Kidney tubule cell (primary cell): ENCODE data around the gene MLXIPL.
"Not testable (repeated sequence)": the region's sequence is repeated elsewhere in the genome, so short reads cannot be mapped to it uniquely, and the experiment has no call there.

Experiments used
- DNase-seq: peaks from one replicate; pipeline ENCODE4 v3.0.0-alpha.2; 2018; ENCODE audit warnings: low spot score

The MLXIPL gene

DNA sequence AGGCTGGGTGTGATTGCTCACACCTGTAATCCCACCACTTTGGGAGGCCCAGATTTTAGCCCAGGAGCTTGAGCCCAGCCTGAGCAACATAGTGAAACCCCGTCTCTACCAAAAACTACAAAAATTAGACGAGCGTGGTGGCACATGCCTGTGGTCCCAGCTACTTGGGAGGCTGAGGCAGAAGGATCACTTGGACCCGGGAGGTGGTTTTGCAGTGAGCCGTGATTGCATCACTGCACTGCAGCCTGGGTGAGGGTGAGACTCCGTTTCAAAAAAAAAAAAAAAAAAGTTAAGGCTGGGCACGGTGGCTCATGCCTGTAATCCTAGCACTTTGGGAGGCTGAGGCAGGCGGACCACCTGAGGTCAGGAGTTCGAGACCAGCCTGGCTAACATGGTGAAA lies 43.3 kb downstream of the MLXIPL start:
- not testable (repeated sequence) for DNase-seq

- peak; percentile 98 for DNase-seq
Measured at GRCh38 chr7:73578342-73579128, 45.8 kb downstream of the MLXIPL start, which contains the start of gene TBL2. TSS of gene TBL2 (minus strand) at chr7:73578579. CDS start at chr7:73578549, 30 bp downstream.

DNA sequence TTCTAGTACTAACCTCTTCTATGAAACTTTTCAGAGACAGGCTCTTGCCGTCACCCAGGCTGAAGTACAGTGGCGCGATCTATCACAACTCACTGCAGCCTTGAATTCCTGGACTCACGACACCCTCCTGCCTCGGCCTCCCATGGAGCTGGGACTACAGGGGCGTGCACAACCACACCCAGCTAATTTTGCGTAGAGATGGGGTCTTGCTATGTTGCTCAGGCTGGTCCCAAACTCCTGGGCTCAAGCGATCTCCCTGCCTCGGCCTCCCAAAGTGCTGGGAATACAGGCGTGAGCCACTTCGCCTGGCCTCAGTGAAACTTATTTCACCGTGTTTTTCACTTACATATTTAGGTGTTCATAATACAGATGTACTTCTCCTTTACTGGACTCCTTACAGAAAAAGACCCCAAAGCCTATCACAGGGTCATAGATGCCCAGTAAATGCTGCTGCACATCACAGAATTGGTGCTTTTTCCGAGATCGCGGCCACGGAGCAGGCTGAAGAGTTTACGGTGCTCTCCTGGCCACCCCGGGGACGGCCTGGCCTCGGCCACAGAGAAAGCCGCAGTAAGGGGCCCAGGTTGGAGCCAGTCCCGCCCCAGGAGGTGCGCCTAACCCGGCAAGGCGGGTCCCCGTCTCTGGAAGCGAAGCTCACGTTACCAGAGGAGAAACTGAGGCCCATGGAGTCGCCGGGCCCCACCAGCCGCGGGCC lies 46.5 kb downstream of the MLXIPL start:
- peak; percentile 26 for DNase-seq

DNA sequence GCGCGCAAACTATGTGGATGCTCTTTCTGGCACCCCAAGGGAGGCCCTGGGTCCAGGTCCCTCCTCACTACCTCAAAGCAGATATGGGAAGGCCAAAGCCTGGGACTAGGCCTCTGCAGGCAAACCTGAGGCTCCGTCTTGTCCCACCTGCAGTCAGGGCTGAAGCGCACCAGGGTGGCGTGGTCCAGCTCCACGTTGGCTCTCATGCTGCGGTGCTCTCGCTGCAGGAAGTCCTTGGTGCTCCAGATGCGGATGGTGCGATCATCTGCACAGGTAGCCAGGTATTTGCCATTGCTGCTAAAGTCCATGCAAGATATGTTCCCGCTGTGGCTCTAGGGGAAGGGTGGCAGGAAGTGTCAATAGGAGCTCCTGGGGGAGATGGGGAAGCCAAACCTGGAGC lies 50.5 kb downstream of the MLXIPL start:
- DNase-seq = no peak

DNA sequence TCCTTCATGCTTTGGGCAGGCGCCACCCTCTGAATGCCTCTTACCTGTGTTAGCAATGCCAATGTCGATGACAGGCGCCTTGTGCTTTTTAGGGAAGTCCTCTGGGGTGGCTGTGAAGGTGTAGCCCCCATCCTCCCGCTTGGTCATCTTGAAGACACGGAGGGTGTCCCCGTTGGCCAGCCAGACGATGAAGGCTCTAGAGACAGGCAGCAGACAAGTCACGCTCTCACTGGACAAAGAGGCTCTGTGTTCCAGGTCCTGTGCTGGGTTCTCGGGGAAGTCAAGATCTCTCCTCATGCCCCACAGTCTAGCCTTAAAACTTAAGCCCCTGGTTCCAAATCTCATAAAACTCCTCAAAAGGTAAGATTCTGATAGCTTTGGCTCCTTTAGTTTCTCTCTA lies 51.0 kb downstream of the MLXIPL start:
- DNase-seq = no peak

DNA sequence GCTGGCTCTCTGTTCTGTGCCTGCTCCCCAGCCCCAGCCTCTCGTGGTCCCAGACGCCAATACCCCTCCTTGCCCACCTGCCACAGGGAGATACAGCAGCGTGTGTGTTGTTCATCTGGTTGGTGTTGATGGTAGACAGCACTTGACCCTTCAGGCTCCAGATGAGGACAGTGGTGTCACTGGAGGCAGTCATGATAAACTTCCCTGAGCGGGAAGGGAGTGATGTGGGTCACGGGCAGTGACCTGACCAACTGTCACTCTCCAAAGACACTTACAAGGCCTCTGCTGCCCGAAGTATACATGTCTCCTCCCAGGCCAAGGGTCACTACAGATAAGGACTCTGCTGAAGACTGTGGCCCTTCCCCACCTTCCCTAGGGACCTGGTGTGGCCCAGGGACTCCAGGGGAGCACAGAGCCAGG lies 51.5 kb downstream of the MLXIPL start:
- DNase-seq = no peak

DNA sequence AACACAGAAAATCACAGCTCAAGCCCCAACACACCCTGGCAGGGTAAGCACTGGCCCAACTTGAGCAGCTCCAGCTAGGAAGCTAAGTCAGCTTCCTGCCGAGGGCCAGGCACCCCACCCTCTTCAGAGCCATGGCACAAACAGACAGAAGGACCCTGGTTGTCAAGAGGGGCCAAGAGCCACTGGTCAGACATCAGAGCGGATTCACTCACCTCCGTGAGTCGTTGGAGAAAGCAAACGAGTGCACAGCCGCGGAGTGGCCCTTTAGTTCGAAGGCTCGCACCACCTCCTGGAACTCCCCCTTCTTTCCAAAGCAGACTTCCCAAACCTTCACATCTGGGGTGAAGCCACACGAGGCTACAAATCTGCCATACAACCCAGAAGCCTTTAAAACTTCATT lies 53.3 kb downstream of the MLXIPL start:
- no peak for DNase-seq

DNA sequence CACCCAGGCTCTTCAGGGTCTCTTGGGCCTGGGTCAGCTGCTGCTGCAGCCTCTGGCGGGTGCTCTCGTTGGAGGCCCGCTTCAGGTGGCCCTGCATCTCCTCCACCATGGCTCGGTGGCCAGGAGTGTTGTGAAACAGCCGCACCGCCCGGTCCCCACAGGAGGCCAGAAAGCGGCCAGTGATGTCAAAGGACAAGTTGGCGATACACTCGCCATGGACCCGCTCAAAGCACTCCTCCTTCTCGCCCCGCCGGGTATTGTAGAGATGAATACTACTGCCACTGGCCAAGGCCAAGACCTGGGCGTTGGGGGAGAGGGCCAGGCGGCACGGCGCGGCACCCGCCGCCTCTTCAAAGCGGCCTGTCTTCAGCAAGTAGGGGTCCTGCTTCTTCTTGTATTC lies 53.8 kb downstream of the MLXIPL start:
- DNase-seq = no peak

GRCh38 chr7:73569042-73569608 lies 55.2 kb downstream of the MLXIPL start:
- DNase-seq = no peak

DNA sequence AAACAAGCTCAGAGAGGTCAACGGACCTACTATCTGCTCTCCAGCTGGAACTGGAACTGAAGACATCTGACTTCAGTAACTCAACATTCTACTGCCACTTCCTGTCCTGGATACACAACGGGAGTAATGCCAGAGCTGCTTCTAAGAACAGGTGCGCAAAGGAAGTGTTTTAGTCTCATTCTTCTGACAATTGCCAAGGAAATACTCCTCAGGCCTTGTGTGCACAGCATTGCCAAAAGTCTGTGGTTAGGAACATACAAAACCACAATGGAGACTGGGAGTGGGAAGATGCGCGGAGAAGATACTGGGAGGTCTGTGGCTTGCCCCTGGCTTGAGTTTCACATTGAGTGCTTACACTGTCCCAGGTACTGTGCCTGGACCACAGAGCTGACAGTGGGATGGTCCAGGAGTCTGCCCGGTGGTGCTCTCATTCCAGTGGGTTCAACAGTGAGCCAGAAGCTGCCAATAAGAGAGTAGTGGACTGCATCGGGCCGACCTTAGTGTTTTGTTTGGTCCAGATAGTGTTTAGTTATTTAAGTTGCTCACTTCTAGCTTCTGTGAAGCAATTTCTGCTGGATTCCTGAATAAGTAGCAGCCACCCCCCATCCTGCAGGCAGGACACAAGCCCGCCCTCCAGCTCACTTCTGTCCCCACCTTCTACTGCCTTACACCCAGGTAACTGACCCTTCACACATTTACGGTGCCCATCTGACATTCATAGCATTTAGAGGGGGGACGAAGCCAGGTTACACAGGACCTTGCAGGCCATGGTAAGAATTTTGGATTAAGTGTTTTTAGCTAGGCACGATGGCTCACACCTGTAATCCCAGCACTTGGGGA lies 56.3 kb downstream of the MLXIPL start:
- no peak for DNase-seq

DNA sequence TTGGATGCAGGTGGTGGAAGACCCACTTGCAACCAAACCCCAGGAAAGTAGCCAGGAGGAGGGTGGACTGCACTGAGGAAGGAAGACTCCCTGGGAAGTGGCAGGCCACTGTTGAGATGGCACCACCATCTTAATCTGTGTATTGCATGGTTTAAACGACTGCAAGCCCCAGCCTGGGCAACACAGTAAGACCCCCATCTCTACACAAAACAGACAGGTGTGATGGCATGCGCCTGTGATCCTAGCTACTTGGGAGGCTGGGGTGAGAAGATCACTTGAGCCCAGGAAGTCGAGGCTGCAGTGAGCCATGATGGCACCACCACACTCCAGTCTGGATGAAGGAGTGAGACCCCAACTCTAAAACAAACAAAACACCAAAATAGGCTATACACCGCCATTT lies 57.2 kb downstream of the MLXIPL start:
- no peak for DNase-seq

DNA sequence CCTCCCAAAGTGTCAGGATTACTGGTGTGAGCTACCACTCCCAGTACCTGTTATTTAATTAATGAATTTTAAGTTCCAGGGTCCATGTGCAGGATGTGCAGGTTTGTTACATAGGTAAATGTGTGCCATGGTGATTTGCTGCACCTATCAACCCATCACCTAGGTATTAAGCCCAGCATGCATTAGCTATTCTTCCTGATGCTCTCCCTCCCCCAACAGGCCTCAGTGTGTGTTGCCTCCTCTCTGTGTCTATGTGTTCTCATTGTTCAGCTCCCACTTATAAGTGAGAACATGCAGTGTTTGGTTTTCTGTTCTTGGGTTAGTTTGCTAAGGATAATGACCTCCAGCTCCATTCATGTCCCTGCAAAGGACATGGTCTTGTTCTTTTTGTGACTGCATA lies 57.9 kb downstream of the MLXIPL start:
- not testable (repeated sequence) for DNase-seq

DNA sequence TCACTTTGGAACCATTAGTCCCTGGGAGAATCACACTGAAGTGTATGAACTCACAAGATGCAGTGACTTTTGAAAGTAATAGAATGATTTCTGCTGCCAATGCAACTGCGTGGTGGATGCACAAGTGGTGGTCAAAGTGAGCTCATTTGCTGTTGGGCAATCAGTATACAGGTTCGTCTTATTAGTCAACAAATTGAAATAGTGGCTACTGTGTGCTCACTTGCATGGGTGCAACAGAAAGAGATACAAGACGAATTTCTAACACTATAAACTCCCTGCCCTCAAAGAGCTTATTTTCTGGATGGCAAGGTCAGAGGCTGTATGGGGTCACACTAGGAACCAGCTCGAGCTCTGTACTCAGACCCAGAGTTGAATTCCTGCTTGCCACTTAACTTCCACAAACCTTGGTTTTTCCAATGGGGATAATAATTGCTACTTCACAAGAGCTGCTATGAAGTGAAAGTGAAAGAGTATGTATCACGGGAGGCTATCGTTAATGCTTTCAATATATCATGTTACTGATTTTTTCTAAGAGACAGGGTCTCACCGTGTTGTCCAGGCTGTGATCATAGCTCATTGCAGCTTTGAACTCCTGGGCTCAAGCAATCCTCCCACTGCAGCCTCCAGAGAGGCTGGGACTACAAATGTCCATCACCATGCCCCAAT lies 58.5 kb downstream of the MLXIPL start:
- no peak for DNase-seq

GRCh38 chr7:73560109-73560835 lies 64.0 kb downstream of the MLXIPL start:
- DNase-seq = peak; percentile 84

GRCh38 chr7:73557397-73558257 lies 66.7 kb downstream of the MLXIPL start, which contains the start of gene BCL7B:
TSS of gene BCL7B (minus strand) at chr7:73557690. CDS start at chr7:73557578, 112 bp downstream.
- peak; percentile 81 for DNase-seq

DNA sequence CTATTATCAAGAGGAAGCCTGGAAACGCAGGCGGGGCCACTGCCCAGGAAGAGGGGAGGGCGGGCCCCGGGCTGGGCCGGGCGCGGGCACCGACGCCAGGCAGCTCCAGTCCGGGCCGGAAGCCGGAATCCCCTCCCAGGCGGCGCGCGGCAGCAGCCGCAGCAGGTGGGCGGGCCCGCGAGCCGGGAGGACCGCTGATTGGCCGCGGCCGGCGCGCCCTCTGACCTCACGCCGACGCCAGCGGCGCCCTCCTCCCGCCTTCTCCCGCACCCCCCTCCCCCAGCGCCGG lies 67.3 kb downstream of the MLXIPL start:
- peak; percentile 97 for DNase-seq

DNA sequence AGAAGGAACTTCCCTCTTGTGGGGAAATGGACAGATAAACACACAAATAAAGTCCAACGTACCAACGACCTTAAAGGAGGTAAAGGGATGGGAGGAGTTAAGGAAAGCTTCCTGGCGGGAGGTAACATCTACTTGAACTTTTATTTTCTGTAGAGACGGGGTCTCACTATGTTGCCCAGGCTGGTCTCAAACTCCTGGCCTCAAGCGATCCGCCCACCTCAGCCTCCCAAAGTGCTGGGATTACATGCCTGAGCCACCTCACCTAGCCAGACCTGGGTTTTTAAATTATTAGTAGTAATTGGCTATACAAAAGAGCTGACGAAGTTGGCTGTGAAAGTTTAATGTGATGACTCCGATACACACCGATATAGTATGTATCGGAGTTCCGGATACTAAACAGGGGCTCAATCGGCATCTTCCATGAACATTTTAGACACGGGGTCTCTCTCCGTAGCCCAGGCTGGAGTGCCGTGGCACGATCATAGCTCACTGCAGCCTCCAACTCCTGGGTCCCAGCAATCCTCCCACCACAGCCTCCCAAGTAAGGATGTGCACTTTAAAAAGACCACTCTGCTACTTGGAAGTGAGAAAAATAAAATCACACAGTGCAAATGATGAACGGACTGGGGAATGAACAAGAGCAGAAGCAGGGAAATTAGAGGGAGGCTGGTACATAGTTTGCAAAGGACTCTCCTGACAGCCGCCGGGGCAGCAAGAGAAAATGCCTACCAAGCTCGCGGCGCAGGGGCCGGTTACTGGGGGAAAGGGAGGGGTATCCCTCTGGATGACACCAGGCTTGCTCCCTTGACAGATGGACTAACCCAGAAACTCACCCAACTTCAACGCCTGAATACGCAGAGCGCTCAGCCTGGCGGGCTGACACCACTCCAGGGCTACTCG lies 67.9 kb downstream of the MLXIPL start:
- DNase-seq = peak; percentile 13

DNA sequence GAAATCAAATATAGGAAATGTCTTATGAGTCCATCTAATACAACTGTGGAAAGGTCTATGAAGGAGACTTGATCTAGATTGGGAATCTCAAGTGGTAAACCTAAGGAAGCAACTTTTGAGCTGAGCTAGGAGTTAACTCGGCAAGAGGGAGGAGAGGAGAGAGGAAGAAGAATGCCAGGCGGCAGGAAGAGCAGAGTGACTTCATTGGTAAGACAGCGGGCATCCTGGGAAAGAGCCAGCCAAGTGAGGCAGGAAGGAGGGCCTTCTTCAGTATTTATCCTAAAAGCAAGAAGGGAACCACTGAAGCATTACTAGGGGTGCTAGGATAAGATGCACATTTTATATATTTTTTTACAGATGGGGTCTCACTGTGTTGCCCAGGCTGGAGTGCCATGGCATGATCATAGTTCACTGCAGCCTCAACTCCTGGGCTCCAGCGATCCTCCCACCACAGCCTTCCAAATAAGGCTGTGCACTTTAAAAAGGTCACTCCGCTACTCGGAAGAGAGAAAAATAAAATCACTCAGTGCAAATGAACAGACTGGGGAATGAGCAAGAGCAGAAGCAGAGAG lies 68.8 kb downstream of the MLXIPL start:
- peak; percentile 68 for DNase-seq

- DNase-seq = not testable (repeated sequence)
Measured at GRCh38 chr7:73550093-73550492, 74.2 kb downstream of the MLXIPL start.
